Transverse colon (tissue), 4 donors: Measurements from ENCODE around the gene AIG1.

ENCODE experiments used
- CTCF ChIP-seq, 5 experiments: fragments of 200-600 bp in 3 of 5; fragments of 450-650 bp in 2 of 5; sonication (generic) in 3 of 5; IDR thresholded peaks; 1 replicate in 2 of 5; 2 replicates in 3 of 5; pipeline ENCODE4 v1.5.1; 2016 to 2017; ENCODE audit warnings: antibody characterized with exemption in 5 of 5, inconsistent platforms in 3 of 5, mild to moderate bottlenecking in 2 of 5, moderate library complexity in 1 of 5
- POLR2A ChIP-seq: fragments of 450-650 bp; IDR thresholded peaks from one replicate; pipeline ENCODE4 v1.6.1; 2016; ENCODE audit warnings: antibody characterized with exemption, mild to moderate bottlenecking, moderate library complexity
- POLR2AphosphoS5 ChIP-seq, 3 donors: sonication (generic); formaldehyde crosslinking; IDR thresholded peaks; one replicate each; pipeline ENCODE4 v1.6.1; 2016; ENCODE audit warnings: antibody characterized with exemption in 3 of 3

GRCh38 chr6:143232849-143233248 lies 172.2 kb downstream of the AIG1 start:
- peak; percentile 10 to 36 (median 27) for TF ChIP-seq CTCF (IDR thresholded peaks at IDR 0.05)
- TF ChIP-seq POLR2A, result no peak
- no peak for TF ChIP-seq POLR2AphosphoS5 (IDR thresholded peaks at IDR 0.05)
